D721Med (cell line): ENCODE data around the gene ACIN1.

Experiments used
- DNase-seq: peaks from one replicate; pipeline ENCODE4 v3.0.0; 2011; ENCODE audit warnings: low spot score; ENCODE audit not compliant: insufficient read length
- FAIRE-seq: peaks from 2 replicates; lab custom pipeline; 2011; peaks lifted over from hg19 to GRCh38; lab: Jason Lieb, UNC
- TF ChIP-seq, protein P1 (sequence below): IDR thresholded peaks from 2 replicates; pipeline ENCODE4 v1.5.1; 2012; ENCODE audit warnings: mild to moderate bottlenecking, control low read depth; ENCODE audit not compliant: insufficient read depth; ENCODE audit errors: missing control alignments

The ACIN1 gene

DNA sequence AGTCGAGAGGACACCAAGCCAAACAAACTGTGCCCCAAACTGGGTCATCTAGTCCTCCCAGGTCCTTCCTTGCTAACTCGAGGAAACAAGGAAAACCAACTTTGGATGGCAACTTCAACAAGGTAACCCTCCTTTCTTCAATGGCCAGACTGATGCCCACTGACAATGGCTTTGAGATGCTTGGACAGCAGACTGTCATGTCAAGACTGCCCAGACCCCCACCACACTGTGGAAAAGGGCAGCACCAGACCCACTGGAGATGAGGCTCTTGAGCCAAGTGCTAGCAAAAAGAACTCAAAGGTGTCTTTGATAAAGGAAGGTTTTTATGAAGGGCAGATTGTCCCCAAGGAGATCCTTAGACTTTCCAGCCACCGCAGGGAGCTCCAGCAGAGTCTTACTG is 28.6 kb downstream of the ACIN1 start:
- DNase-seq (no peak), FAIRE-seq (no peak)
- TF ChIP-seq, protein P1, sequence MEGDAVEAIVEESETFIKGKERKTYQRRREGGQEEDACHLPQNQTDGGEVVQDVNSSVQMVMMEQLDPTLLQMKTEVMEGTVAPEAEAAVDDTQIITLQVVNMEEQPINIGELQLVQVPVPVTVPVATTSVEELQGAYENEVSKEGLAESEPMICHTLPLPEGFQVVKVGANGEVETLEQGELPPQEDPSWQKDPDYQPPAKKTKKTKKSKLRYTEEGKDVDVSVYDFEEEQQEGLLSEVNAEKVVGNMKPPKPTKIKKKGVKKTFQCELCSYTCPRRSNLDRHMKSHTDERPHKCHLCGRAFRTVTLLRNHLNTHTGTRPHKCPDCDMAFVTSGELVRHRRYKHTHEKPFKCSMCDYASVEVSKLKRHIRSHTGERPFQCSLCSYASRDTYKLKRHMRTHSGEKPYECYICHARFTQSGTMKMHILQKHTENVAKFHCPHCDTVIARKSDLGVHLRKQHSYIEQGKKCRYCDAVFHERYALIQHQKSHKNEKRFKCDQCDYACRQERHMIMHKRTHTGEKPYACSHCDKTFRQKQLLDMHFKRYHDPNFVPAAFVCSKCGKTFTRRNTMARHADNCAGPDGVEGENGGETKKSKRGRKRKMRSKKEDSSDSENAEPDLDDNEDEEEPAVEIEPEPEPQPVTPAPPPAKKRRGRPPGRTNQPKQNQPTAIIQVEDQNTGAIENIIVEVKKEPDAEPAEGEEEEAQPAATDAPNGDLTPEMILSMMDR = no peak

DNA sequence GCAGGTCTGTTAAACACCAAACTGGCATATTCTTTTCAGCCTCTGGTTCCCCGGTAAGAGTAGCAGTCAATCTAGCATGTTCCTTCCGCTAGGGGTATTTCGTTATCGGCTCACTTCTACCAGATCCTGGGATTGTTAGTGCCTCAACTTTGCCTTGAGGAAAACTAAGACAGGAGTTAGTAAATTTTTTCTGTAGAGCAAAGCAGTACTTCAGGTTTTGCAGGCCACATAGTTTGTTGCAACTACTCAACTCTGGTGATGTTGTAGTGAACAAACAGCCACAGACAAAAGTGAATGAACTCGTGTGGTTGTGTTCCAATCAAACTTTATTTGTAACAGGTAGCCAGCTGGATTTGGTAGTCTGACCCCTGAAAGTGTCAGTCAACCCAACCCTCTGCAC is 31.3 kb downstream of the ACIN1 start:
- FAIRE-seq (no peak), DNase-seq (no peak)
- TF ChIP-seq, protein P1 = no peak

- TF ChIP-seq, protein P1 = no peak
- no peak for DNase-seq
- FAIRE-seq = no peak
Observed at GRCh38 chr14:23062002-23062401, 32.9 kb downstream of the ACIN1 start.

- no peak for DNase-seq
- FAIRE-seq = no peak
- TF ChIP-seq, protein P1 = no peak
Observed at GRCh38 chr14:23060536-23061260, 34.2 kb downstream of the ACIN1 start.

GRCh38 chr14:23058654-23059504 is 36.1 kb downstream of the ACIN1 start:
- FAIRE-seq = no peak

DNA sequence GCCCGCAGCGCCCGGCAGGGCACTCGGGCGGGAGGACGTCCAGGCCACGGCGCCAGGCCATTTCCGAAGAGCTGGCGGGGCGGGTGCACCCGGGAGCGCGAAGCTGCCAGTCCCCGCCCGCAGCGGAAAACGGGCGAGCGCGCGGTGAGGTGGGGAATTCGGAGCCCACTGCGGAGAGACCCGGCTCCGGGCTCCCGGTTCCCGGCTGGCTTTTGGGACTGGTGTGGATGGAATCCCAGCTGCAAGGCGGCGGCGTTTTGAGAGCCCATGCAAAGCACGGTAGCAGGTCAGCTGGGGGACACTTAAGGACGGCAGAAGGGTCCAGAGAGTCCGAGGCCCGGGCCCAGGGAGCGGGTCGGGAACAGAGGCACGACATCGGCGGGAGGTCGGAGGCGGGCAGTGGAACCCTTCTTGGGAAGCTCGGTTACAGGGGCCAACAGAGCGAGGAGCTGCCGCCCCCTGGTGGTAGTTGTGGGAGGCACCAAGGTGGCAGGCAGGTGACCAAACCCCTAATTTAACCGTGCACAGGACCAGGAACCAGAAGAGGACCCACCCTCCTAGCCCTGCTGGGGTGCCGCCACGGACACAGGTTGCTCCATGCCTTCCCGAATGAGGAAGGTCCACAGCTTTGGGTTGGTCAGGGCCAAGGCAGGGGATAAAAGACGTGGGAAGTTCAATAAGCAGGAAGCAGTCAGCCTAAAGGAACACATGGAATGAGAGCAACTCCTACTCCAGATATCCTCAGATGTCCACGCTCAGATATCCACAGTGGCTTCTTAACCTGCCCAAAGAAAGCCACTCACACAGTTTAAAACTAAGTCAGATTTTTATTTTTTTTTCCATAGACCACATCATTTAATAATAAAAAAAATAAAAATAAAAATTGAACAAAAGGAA is 36.9 kb downstream of the ACIN1 start:
- no peak for FAIRE-seq
- DNase-seq = peak; percentile 88
- TF ChIP-seq, protein P1 = peak; percentile 92

More at GRCh38 chr14:23058654-23059504, 36.1 kb downstream of the ACIN1 start:
- no peak for DNase-seq
- TF ChIP-seq, protein P1 = no peak
